HG03378 (cell line): ENCODE results near the gene RALGPS2.
"Not testable (repeated sequence)": the region's sequence is repeated elsewhere in the genome, so short reads cannot be mapped to it uniquely, and the experiment has no call there.

Source experiments
- ATAC-seq: cut with Tn5 transposase; IDR thresholded peaks from one replicate; pipeline ENCODE4 v1.9.1; 2021; ENCODE audit warnings: mild to moderate bottlenecking, moderate library complexity; ENCODE audit not compliant: unreplicated experiment

Gene RALGPS2

GRCh38 chr1:178774263-178774662, 49.2 kb downstream of the RALGPS2 start:
- no peak for ATAC-seq

DNA sequence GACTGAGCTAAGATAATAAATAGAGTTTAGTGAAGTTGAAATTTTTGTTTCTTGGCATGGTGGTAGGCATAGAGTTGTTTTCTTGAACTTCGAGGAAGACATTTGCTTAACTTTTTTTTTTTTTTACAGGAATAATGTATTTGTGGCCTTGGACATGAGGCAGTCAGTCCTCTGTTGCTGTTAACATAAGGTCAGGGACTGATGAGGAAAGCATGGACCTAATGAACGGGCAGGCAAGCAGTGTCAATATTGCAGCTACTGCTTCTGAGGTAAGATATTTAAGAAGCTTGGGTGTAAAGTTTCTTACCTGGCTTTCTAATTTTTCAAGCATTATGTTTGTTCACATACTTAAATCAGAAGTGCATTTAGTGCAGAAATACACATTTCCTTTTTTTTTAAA, 51.5 kb downstream of the RALGPS2 start:
- ATAC-seq = no peak

GRCh38 chr1:178781533-178782330, 56.7 kb downstream of the RALGPS2 start:
- no peak for ATAC-seq

DNA sequence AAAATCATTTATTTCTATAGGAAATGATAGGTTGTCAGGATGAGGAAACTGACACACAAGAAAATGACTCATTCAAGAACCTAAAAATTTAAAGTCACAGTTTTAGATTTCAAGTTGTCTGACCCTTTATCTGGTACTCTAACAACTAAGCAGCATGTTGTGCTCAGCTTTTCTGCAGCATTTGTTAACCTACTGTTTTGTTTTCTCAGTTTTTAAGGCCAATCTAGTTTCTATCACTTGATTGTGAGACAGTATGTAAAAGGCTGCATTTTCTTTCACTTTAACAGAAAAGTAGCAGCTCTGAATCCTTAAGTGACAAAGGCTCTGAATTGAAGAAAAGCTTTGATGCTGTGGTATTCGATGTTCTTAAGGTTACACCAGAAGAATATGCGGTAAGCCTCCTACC, 59.1 kb downstream of the RALGPS2 start:
- ATAC-seq = peak; percentile 36

GRCh38 chr1:178792394-178792793, 67.3 kb downstream of the RALGPS2 start:
- ATAC-seq = no peak

DNA sequence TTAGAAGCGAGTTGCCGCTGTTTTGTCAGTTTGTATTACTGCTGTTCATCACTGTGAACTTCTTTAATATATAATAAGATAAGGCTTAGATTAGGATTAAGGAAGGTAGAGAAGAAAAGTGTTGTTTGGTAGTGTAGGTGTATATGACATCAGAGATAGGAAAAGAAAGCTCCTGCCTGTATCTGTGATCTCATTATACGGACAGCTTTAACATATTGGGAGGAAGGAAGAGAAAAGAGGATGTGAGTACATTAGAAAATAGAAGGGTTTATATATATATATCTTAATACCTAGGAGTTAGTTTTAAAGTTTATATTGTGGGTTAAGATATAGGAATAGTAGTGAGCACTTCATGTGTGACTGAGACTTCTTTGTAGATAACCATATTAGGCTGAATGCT, 71.0 kb downstream of the RALGPS2 start:
- ATAC-seq = no peak

DNA sequence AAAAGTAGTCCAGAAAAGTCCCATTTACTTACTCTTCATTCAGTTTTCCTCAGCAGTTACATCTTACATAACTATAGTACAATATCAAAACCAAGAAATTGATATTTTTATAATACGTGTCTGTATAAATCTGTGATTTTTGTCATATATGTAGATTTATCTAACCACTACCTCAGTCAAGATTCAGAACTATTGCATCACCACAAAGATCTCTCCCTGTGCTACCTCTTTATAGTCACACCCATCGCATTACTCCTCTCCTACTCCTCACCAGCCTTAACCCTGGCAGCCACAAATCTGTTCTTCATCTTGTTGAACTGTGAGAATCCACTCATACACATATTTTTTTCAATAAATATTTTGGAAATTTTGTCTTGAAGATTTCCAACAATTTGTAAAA, 72.5 kb downstream of the RALGPS2 start:
- no peak for ATAC-seq

GRCh38 chr1:178798232-178798861, 73.3 kb downstream of the RALGPS2 start:
- no peak for ATAC-seq

DNA sequence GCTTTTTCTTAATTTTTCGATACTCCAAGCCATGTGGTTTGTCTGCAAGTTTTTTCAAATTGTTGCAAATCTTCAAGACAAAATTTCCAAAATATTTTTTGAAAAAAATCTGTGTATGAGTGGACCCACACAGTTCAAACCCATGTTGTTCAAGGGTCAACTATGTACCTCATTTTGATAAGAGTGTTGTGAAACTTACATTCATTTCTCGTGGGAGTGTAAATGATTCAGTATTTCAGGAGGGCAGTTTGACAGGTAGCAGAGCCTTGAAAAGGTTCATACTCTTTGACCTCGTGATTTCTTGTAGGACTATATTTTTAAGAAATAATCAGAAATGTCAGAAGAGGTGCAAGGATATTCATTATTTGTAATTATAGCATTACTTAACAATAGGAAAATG, 77.8 kb downstream of the RALGPS2 start:
- ATAC-seq = no peak

GRCh38 chr1:178806665-178807300, 81.7 kb downstream of the RALGPS2 start:
- no peak for ATAC-seq

DNA sequence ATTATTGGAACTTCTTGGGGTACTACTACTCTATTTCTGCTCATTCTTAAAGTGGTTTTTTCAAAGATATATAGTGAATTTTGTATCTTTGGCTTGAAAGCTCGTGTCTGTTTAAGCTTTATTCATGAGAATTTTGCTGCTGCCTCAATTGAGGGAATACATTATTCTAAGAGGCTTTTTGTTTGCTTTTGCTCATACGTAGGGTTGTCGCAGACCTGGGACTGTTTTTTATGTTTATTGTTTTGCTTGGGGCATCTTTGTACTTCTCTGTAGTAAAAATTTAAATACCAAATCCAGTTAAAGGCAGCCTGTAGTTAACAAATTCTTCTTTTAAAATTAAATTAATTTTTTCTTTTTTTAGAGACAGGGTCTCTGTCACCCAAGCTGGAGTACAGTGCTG, 83.5 kb downstream of the RALGPS2 start:
- ATAC-seq = no peak

- no peak for ATAC-seq
Observed at GRCh38 chr1:178810585-178810984, 85.5 kb downstream of the RALGPS2 start.

GRCh38 chr1:178818416-178818815, 93.4 kb downstream of the RALGPS2 start:
- ATAC-seq = no peak

GRCh38 chr1:178819123-178819522, 94.1 kb downstream of the RALGPS2 start:
- no peak for ATAC-seq

- ATAC-seq = peak; percentile 68
Observed at GRCh38 chr1:178821134-178821866, 96.3 kb downstream of the RALGPS2 start.

GRCh38 chr1:178825167-178825566, 100.1 kb downstream of the RALGPS2 start:
- no peak for ATAC-seq

DNA sequence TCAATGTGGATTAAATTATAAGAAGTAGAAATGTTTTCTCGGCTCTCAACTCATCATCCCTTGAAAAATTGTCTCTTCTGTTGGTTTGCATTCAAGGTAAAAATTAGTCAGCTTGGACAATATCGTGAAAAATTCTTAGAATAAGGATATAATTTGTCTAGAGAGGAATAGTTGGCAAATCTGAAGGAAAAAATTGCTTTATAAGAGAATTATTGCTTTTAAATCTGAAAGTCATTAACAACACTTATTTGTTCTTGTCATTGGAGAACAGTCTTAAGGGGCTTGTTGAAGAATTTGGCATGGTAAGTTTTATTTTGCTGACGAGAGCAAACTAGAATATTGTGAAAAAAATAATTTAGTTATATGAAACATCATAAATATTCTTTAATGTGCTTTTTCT, 119.4 kb downstream of the RALGPS2 start:
- no peak for ATAC-seq

DNA sequence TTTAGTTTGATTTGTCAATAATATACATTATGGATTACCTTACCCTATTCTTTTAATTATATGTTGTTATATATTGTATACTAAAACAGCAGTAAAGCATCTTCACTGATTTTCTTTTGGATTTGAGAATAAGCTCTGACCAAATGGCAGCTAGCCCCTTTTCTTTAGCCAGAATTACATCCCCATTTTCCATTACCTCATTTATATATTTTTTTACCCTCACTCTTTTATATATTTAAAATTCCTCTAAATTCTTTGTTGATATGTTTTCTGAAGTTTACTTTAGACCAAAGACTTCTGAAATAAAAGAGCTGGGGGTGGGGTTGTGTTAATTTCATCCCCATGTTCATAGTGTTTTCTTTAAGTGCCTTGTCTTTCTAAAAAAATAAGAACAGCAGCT, 121.3 kb downstream of the RALGPS2 start:
- ATAC-seq = no peak

GRCh38 chr1:178847396-178847849, 122.4 kb downstream of the RALGPS2 start:
- no peak for ATAC-seq

DNA sequence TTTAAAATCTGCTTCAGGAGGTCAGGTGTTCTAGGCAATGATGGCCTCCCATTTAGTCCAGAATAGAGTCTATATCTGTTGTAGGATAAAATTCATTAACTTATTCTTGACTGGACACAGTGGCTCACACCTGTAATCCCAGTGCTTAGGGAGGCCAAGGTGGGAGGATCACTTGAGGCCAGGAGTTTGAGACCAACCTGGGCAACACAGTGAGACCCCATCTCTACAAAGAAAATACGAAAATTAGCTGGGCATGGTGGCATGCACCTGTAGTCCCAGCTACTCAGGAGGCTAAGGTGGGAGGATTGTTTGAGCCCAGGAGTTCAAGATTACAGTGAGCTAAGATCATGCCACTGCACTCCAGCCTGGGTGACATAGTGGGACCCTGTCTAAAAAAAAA, 122.9 kb downstream of the RALGPS2 start:
- ATAC-seq = not testable (repeated sequence)

DNA sequence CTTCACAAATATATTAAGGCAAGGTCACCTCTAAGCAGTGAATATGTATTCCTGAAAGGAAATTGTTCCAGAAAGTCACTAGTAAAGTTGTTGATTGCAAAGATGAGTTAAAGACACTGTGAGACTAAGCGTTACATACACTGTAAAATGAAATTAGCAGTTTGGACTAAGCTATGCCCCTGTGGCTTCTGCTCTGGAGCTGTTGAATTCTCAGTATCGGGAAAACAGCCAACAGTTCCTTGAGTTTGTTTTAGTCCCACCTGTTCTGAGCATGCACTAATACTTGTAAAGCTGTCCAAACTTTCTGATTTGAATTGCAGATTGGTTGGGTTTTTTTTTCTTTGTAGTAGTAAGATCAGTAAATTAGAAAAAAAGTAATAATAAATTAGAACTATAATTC, 124.9 kb downstream of the RALGPS2 start:
- ATAC-seq = no peak
